ENCODE measurements around the gene ALDH1A3.

ALDH1A3 gene

GRCh38 chr15:100889385-100890050 is 9.9 kb downstream of the ALDH1A3 start:
- no peak overlapping the region for H3K27ac ChIP-seq
- H3K4me3 ChIP-seq (ENCODE audit: low read depth, low read length): no peak overlapping the region
- TF ChIP-seq, protein P1, sequence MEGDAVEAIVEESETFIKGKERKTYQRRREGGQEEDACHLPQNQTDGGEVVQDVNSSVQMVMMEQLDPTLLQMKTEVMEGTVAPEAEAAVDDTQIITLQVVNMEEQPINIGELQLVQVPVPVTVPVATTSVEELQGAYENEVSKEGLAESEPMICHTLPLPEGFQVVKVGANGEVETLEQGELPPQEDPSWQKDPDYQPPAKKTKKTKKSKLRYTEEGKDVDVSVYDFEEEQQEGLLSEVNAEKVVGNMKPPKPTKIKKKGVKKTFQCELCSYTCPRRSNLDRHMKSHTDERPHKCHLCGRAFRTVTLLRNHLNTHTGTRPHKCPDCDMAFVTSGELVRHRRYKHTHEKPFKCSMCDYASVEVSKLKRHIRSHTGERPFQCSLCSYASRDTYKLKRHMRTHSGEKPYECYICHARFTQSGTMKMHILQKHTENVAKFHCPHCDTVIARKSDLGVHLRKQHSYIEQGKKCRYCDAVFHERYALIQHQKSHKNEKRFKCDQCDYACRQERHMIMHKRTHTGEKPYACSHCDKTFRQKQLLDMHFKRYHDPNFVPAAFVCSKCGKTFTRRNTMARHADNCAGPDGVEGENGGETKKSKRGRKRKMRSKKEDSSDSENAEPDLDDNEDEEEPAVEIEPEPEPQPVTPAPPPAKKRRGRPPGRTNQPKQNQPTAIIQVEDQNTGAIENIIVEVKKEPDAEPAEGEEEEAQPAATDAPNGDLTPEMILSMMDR (IDR thresholded peaks at IDR 0.05; ENCODE audit: low read depth, low read length): no peak
- DNase-seq: no peak
- no peaks in the 10 kb centered on the region for H3K36me3 ChIP-seq
- H3K9me3 ChIP-seq (ENCODE audit: severe bottlenecking): no peaks in the 10 kb centered on the region
- no peaks in the 10 kb centered on the region for H3K27me3 ChIP-seq (ENCODE audit: insufficient read depth, low read depth, severe bottlenecking)

DNA sequence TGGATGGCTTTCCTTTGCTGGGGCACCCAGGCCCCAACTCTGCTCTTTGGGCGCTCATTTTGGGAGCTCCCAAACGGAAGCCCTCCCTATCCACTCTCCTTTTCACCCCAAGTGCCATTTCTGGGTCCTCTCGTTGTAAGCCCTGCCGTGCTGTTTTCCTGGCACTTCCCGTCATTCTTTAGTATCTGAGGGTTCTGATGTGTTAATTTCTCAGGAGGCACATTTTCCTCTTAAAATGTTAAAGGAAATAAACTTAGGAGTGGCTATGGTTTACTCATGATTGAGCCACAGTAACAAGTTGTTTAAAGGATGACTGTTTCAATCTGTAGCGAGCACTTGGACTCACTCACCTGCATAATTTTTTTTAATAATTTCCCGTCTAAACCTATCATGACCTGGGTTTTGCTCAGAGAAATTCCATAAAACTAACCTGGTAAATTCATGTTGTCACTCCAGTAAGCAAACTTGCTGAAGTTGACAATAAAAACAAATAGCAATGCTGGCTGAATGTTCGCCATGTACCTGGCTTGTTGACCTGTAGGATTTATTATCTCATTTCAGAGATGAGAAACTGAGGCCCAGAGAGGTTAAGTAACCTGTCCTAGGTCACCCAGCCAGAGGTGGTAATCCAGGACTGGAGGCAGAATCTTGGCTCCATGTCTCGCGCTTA is 10.6 kb downstream of the ALDH1A3 start:
- TF ChIP-seq, protein P1 (IDR thresholded peaks at IDR 0.05; ENCODE audit: low read depth, low read length): no peak
- H3K9me3 ChIP-seq (ENCODE audit: severe bottlenecking): no peaks in the 10 kb centered on the region
- H3K27me3 ChIP-seq (ENCODE audit: insufficient read depth, low read depth, severe bottlenecking): no peaks in the 10 kb centered on the region
- no peak overlapping the region for H3K27ac ChIP-seq
- H3K4me3 ChIP-seq (ENCODE audit: low read depth, low read length): no peak overlapping the region
- no peaks in the 10 kb centered on the region for H3K36me3 ChIP-seq
- no peak for DNase-seq

DNA sequence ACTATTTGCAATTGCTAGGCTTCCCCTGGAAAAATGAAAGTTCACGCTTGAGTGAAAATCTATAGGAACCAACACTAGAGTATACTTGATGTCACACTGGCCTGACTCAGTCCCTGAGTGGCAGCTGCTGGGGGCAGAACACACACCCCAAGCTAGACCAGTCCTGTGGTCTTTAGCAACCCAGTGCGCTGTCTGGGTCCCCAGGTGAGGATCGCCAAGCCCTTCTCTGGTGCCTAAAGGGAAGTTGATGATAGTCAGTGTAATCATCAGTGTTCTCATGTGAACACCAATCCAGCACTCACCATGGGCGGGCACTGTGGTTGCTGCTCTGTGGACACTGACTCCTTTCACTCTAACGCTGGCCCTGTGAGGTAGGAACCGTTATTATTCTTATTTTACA is 11.2 kb downstream of the ALDH1A3 start:
- no peak overlapping the region for H3K27ac ChIP-seq
- no peaks in the 10 kb centered on the region for H3K36me3 ChIP-seq
- no peak overlapping the region for H3K4me3 ChIP-seq (ENCODE audit: low read depth, low read length)
- no peak for DNase-seq
- TF ChIP-seq, protein P1 (IDR thresholded peaks at IDR 0.05; ENCODE audit: low read depth, low read length): no peak
- no peaks in the 10 kb centered on the region for H3K9me3 ChIP-seq (ENCODE audit: severe bottlenecking)
- no peaks in the 10 kb centered on the region for H3K27me3 ChIP-seq (ENCODE audit: insufficient read depth, low read depth, severe bottlenecking)

DNA sequence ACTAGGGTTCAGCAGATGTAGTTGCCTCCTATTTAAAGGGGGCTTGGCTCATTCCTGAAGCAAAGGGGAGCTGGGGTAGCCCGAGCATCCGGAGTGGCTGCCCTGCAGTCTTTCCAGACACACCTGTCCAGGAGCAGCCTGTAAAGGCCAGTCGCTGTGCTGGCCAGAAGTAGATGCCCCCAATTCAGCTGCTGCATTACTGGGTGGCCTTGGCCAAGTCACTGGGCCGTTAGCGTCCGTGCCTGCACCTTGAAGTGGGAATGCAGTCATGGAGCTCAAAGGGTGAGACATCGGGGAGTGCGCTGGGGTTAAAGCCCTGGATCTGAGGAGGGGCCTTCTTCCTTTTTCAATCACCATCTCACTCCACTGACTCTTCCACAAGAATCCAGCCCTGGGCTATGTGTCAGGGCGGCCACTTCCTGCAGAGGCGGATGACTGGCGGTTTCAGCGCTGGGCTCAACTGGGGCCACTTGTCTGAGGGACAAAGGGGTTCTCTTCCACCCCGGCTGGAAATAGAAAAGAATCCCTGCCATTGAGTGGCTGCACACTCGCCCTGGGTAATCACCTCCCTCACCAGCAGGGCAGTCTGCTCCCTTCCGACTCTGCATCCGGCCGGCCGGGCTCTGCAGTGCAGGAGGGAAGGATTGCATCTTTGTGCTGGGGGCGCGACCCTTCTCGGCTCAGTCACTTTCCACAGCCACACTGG is 11.8 kb downstream of the ALDH1A3 start:
- H3K9me3 ChIP-seq (ENCODE audit: severe bottlenecking): no peaks in the 10 kb centered on the region
- H3K4me3 ChIP-seq (ENCODE audit: low read depth, low read length): no peak overlapping the region
- H3K27ac ChIP-seq: no peak overlapping the region
- H3K36me3 ChIP-seq: no peaks in the 10 kb centered on the region
- no peak for DNase-seq
- TF ChIP-seq, protein P1 (IDR thresholded peaks at IDR 0.05; ENCODE audit: low read depth, low read length): no peak
- H3K27me3 ChIP-seq (ENCODE audit: insufficient read depth, low read depth, severe bottlenecking): no peaks in the 10 kb centered on the region

- Histone ChIP-seq H3K4me3 (ENCODE audit: low read depth, low read length) (no peak overlapping the region), H3K36me3 (no peaks in the 10 kb centered on the region), H3K27me3 (ENCODE audit: insufficient read depth, low read depth, severe bottlenecking) (no peaks in the 10 kb centered on the region), H3K9me3 (ENCODE audit: severe bottlenecking) (no peaks in the 10 kb centered on the region), H3K27ac (no peak overlapping the region)
- TF ChIP-seq, protein P1 (IDR thresholded peaks at IDR 0.05; ENCODE audit: low read depth, low read length): no peak
- DNase-seq: no peak
Observed at GRCh38 chr15:100892013-100892355, 12.4 kb downstream of the ALDH1A3 start.
